GM03348 (cell line): ENCODE measurements around the gene POU3F3.

Source experiments
- DNase-seq: peaks from one replicate; pipeline ENCODE4 v3.0.0; 2012; ENCODE audit warnings: low spot score

Gene POU3F3

DNA sequence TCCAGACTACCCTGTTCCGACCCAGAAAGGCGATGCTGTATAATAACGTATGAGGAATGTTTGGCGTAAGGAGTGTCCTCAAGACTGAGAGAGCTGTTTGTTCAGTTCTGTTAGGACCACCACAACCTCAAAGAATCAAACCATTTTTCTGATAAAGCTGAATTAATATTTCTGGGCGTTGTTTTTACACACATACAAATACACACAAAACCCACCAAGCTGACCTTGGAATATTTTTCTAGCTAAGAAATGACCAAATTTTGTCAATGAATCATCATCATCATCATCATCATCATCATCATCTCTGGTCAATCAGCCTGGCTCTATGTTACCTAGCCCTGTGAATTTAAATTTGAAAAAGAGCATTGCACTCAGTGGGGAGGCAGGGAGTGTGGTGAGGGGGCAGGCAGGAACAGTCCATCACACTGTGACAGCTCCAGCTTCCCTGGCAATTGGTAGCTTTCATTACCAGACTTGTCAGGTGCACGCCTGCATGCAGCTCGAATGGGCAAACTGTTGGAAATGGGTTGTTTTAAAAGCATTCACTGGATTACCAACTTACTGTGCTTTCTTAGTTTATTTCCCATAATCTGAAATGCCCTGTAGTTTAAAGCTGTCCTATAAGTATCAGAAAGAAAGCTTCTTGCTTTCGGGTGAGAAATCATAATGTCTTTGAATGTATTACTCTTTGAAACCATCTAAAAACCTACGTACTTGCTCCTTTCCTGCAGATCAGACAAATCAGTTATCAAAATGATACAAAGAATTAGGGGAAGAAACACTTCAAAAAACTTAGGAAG lies 6.9 kb upstream of the POU3F3 start:
- no peak for DNase-seq

DNA sequence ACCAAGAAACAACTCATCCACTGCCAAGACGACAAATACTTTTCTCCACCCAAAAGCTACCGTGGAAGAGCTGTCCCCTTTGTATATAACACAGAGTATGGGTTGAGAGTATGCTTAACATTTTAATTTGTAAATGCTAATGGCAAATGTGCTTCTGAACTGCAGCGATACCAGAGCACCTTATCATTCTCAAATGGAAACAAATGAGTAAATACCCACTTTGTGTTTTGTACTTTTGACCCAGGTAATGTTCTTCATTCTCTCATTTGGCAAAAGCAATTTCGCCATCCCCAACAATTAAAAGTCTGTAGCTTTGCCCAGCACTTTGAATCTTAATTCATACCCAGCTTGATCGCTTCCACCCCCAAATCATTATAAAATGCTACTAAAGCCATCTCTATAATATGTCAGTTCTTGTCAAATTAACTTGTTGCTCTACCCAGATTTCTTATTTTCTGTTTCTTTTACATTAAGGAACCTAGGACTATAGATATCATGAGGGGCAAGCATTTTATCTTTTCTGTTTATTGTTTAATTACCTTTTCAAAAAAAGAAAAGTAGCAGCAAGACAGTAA lies 6.2 kb upstream of the POU3F3 start:
- DNase-seq: no peak

DNA sequence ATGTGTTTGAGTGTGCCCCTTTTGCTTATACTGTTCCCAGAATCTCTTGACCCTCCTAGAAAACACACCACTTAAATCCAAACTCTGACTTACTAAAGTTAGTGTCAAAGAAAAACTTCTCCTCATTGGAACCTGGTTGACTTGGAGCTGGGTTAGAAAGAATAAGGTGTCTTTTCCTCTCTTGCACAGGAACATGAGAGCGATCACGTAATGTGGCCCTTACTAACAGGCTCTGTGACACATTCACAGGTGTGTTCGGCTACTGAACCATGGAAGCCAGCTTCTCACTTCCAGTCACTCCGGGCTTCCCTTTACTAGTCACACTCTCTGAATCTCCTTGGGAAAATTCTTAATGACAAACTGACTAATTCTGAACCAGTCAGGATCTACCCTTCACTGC lies 5.4 kb upstream of the POU3F3 start:
- DNase-seq: no peak

DNA sequence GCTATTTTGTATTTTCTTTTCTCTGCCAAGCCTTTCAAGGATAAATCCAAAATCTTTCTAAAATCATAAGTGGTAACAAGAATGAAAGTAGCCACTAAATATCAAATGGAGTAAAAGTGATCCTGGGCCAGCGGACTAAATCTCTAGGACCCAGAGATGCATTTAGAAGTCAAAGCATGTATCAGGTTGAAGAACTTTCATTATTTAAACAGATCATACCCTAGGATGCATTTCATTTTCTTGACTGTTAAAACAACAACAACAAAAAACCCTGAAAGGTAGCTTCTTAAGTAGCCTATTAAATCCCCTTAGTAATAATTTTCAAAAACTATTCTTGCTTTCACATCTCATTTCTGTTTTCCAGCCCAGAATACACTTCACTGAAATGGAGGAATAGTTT lies 4.8 kb upstream of the POU3F3 start:
- DNase-seq: no peak

DNA sequence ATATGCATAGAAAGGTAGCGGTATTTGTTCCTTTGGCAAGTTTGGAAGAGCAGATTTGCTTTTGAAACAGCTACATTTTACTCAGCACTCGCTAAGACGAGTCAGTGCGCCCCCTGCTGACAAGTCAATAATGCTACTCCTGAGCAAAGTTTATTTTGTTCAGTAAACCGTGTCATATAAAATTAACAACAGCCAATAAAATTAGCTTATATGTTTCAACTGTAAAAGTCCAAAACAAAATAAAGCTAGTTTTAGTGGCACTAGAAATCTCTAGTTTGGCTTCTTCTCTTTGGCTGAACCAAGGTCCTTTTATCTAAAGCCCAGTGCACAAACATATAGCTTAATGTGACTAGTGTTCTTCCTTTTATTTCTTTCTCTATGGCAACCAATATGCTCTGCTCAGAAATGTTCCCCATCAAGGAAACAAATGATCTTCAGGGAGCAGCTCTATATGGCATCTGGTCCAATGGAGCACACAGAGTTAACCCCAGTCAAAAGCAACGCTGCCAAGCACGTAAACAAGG lies 4.2 kb upstream of the POU3F3 start:
- DNase-seq: peak; percentile 67

DNA sequence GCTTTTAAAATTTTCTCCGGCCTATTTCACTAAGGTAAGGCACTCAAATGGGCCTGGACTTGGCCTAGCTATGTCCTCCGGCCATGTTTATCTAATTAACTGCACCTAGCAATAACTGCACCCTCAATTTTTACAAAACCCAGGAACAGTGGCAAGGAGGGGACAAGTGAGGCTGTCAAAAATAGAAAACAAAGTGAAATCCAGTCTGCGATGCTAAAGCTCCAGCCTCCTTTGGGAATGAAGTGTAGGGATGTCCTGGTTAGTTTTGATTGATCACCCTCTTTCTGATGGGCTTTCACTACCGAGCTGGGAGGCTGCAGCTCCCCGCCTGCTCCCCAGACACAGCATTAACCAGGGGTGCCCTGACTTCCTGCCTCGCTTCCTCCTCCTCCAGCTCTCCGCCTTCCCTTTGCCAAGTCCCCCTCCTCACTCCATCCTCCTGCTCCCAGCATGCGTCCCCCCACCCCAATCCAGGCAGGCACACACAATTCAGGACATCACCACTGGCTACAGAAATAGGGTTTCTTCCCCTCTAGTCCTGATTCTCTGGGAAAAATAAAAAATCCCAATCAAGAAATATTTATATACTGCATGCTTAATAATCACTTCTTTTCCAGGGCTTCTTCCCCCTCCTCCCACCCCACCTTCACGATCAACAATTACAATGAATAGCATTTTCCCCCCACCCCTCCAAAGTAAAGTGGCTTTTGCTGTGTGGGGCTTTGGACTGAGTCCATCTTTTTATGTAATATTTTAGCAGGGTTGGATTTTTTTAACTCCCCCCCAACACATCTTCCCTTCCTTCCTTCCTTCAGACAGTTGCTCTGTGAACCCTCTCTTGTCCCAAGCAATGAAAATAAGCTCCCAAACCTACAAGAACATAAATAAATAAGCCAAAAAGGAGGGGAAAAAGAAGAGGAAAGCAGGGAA lies 3.3 kb upstream of the POU3F3 start:
- DNase-seq: no peak

DNA sequence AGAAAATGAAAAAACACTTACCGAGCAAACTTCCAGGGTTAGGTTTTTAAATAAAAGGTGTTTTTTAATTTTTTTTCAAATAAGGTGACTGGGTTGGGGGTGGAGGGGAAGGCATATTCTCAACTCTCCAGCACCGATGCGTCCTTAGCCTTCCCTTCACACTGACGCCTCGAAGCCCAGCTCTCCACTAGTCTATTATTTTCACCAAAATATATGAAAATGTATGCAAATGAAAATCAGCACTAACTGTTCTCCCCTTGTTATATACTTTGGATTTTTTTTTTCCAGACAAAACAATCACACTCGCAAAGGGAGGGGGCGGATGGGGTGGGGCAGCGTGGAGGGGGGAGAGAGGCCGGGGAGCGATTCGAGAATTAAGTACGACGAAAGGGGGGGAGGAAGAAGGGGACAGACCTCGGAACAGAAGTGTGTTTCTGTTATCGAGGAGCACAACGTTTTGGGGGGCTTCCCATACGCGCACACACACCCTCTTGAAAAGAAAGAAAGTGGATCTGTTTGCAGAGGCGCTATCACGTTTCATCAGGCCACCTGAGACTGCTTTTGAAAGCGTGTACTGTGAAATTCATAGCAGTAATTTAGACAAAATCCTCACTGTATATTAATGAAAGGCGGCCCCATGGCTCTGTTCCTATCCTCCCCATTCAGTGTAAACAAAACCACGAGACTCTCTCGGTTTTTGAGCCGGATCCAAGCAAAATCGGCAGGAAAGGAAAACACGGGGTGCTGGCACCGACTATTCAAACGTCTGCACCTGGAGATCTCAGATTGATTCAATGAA lies 2.4 kb upstream of the POU3F3 start:
- DNase-seq: no peak

DNA sequence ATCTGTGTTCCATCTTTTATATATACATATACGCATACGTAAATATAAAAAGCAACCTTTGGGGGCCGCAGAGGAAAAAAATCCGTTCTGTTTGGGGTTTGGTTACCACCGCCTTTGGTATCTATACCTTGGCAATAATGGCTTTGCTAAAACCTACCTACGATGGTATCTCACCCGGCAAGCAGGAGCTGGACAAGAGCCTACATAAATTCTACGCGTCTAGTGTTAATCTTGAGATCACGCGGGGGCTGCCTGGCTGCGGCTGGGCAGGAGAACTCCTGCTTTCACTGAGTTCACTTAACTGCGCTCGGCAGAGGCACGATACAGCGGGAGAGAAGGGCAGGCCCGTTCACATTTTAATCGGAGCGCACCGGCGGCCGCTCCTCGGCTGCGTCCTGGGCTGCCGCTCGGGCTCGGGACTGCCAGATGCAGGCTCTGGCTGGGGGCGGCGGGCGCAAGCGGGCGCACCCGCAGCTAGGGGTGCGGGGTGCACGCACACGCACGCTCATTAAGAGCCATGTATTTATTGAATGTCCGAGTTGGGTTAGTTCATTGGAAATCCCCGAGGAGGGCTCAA lies 1.7 kb upstream of the POU3F3 start:
- peak; percentile 53 for DNase-seq

DNA sequence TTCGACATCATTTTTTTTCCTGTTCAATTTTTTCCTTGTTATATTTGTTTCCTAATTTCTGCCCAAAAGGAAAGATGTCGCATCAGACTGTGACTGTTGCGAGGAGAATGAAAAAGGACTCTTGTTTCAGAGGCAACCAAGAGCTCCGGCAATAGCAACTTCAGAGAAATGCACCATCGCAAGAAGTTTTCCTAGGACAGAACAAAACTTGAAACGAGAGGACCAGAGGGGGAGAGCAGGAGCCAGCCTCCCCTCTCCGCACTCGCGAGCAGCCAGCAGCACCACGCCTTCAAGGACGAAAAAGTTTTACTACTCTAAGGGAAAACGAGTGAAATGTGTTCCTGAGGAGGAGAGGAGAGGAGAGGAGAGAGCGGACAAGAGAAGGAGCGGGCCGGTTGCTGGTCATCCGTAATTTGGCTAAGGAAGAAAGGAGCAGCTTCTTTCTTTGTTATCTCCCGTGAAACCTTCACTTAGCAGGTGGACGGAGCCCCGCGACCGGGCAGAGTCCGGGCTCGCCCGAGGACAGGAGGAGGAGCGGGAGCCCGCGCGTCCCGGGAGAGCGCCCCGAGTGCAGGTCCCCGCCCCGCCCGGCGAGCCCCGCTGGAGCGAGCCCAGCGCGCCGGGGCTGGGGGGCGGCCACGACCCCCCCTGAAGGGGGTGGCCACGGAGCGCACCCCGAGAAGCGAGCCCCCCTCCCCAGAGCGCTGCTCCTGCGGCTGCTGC lies 744 bp downstream of the POU3F3 start:
- DNase-seq: no peak

DNA sequence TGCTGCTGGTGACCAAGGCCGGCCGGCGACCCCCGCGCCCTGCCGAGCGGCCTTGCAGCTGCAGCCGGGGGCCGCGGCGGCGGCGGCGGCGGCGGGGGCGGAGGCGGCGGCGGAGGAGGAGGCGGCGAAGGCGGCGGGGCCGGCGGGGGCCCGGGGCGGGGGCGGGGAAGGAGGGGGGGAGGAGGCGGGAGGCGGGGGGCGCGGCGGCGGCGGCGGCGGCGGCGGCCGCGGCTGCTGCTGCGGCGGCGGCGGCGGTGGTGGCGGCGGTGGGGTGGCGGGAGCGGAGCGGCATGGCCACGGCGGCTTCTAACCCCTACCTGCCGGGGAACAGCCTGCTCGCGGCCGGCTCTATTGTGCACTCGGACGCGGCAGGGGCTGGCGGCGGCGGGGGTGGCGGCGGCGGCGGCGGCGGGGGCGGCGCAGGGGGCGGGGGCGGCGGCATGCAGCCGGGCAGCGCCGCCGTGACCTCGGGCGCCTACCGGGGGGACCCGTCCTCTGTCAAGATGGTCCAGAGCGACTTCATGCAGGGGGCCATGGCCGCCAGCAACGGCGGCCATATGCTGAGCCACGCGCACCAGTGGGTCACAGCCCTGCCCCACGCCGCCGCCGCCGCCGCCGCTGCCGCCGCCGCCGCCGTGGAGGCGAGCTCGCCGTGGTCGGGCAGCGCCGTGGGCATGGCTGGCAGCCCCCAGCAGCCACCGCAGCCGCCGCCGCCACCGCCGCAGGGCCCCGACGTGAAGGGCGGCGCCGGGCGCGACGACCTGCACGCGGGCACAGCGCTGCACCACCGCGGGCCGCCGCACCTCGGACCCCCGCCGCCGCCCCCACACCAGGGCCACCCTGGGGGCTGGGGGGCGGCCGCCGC lies 1.5 kb downstream of the POU3F3 start:
- no peak for DNase-seq

DNA sequence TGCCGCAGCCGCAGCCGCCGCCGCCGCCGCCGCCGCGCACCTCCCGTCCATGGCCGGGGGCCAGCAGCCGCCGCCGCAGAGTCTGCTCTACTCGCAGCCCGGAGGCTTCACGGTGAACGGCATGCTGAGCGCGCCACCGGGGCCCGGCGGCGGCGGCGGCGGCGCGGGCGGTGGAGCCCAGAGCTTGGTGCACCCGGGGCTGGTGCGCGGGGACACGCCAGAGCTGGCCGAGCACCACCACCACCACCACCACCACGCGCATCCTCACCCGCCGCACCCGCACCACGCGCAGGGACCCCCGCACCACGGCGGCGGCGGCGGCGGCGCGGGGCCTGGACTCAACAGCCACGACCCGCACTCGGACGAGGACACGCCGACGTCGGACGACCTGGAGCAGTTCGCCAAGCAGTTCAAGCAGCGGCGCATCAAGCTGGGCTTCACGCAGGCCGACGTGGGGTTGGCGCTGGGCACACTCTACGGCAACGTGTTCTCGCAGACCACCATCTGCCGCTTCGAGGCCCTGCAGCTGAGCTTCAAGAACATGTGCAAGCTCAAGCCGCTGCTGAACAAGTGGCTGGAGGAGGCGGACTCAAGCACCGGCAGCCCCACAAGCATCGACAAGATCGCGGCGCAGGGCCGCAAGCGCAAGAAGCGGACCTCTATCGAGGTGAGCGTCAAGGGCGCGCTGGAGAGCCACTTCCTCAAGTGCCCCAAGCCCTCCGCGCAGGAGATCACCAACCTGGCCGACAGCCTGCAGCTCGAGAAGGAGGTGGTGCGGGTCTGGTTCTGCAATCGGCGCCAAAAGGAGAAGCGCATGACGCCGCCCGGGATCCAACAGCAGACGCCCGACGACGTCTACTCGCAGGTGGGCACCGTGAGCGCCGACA lies 2.4 kb downstream of the POU3F3 start:
- DNase-seq: no peak

DNA sequence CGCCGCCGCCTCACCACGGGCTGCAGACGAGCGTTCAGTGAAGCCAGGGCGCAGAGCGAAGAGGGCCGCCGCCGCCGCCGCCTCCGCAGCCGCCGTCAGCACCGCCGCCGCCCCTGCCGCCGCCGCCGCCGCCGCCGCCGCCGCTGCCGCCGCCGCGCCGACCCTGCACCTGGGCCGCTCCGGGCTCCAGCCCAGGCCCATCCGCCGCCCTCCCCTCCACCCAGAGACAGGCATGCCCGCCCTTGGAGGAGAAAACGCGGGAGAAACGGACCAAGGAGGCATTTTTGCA lies 3.0 kb downstream of the POU3F3 start:
- DNase-seq: no peak

DNA sequence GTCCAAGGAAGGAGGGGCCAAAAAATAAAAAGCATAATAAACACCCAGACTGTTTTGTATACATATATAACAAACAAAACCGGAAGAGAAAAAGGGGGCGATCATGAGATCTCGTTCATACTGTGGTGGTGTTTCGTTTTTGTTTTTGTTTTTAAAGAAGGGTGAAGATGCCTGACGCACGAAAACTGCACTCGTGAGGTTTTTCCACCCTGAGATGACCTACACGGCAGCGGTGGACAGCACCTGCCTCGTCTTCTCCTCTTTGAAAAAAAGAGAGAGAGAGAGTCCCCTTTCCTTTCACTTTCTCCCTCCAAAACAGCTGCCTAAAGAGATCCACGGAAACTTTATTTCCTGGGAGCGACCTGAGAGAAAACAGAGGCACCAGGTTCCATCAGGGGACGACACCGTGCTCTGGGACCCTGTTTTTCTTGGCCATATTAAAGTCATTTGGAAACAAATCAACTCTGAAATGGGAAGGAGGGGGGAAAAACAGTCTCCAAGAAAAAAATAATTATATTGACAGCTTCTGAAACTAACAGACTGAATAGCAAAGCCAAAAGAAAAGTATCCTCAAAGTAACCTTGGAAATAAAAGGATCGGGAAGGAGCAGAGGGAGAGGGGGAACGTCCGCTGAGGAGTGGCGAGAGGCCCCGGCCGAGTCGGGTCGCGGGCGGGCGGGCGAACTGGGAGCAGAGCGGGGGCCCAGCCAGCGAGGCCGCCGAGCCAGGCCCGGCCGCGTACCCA lies 3.5 kb downstream of the POU3F3 start:
- no peak for DNase-seq

DNA sequence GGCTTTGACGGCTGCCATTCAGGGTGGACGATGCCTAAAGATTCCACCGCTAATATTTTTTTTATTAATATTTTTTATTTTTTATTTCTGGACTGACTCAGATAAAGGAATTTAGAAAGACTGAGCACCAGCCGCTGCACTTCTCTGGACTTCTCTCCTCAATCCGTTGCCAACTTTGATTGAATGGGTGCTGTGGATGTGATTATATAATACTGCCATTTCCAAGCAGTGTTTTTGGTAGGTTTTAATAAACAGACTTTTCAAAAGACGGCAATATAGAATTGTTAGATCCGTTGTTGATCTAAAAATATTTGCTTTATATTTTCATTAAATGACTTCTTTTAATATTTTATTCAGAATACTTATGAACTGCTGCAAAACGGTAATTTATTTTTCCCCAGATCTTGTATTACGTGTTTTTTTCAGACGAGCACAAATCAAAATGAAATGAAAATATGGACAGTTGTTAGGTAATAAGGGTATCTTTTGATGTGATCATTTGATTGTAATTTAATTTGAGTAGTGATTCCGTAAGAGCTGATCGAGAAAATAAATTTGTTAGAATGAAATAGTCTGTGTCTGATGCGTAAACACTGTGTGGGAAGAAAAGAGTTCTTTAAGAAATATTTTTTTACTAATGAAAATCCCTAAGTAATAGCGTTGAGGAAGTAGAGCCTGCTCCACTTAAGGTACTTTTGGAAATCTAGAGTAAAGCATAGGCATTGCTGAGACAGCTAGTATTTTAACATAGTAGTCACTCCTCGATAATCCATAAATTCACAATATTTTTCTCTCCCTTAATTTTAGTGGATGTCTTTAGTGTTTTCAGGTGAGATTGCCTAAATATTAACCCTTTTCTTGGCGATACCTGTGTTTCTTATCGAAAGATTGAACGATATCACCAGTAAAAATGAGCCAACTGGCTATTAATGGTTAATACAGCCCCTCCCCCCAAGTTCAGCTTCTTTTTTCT lies 4.4 kb downstream of the POU3F3 start:
- no peak for DNase-seq

DNA sequence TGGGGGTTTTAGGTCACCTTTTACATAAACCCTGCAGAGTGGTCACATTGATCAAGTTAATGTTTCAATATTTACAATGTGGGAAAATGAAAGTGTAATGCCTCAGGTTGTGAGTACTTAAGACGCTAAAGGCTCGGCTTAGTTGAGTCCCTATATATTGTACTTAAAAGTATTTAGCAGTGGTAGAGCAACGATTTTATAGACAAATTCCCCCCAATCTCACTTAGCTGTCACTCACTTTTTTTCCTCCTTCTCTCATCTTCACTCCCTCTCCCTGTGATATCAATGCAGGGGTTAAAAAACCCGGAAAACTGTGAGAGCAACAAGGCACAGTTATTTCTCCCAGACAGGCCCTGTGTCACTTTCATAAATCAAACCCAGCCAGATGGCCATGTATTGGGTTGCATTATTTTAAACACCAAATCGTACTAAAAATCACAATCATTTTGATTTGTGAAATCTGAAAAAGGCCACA lies 5.4 kb downstream of the POU3F3 start:
- no peak for DNase-seq

DNA sequence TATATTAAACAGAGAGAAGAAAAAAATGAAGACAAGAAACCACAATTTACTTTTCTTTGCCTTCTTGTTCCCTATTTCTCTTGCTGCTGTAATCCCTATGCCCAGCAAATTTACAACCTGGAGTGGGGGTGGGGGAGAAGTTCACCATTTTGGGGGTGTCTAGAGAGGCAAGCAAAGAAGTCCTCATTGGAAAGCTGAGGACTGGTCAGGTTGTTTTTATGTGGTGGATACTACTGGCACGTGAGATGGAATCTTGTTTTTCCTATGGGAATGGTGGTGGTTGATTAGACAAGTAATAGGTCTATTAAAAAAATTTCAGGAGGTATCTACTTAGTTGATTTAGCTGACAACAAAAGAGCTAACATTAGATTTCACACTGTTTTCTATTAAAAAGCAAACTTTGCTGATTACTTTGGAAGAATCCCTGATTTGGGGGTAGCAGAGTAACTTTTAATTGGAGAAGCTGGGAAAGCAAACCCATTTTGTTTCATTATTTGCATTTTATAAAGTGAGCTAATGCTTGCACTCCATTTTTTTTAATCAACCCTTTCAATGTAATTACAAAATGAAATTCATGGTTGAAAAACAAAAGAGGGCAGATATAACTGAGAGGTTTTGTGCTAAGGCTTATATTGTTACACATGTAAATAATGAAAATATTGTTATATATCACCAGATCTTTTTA lies 6.0 kb downstream of the POU3F3 start:
- no peak for DNase-seq
